Measurements from ENCODE around the gene ARL15. TPM values are rescaled to one million over a fixed set of nuclear protein-coding genes. Genes with fewer than 3 reads are reported as not detected.

ARL15 gene
- total and polyA plus RNA-seq, 9 of the 15 experiments (the other 6 are each of a cell fraction or from before 2014, with no cell fraction given), result 18.5 to 80.4 (median 57.0) TPM

DNA sequence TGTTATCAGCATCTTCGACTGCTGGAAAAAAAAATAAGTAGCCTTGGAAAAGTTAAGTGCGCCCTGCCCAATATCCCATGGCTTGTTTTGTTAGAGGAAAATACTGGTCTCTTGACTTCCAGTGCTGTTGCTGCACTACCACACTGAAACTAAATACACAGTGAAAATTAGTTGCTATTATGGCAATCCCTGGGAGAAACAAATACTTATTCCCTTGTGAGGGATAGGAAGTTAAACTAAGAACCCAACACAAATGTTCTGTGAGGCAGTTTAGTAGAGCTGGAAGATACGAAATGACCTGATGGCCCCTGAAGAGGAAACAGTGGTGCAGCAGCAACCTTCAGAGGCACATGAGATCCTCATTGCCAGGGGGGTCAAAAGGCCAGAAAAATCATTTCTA is 164.0 kb downstream of the ARL15 start:
- Histone ChIP-seq H3K79me2 (ENCODE audit: control insufficient read depth, insufficient read depth, low read length) (peaks cover 20% of the 10 kb centered on the region; the same call in 1 of the 3 replicates), H3K4me1 (replicated peaks in 1 of 2; ENCODE audit: control insufficient read depth in 2 of 2, insufficient read depth in 2 of 2, low read length in 2 of 2) (no peaks in the 10 kb centered on the region; a peak in 1 of 5 replicates), H3K4me2 (ENCODE audit: insufficient read depth, low read length) (no peak overlapping the region), H3K9ac (ENCODE audit: insufficient read depth in 1 of 2, low read depth in 2 of 2, low read length in 2 of 2) (no peak overlapping the region), H3K4me3 (no peak overlapping the region), H3K9me1 (ENCODE audit: control insufficient read depth, insufficient read depth, low read length) (no peaks in the 10 kb centered on the region), H3K27me3 (ENCODE audit: control insufficient read depth in 2 of 2, insufficient read depth in 2 of 2, low read length in 2 of 2) (no peaks in the 10 kb centered on the region), H4K20me1 (replicated peaks; ENCODE audit: control insufficient read depth, insufficient read depth, low read length) (0 out of 2 replicates have a peak, but pooled peaks cover 6% of the 10 kb centered on the region), H2AFZ (ENCODE audit: low read depth, low read length) (no peak overlapping the region), H3K36me3 (ENCODE audit: control insufficient read depth, insufficient read depth, low read length) (peaks cover 28% of the 10 kb centered on the region), H3K27ac (ENCODE audit: extremely low read depth, low read depth, low read length) (no peak overlapping the region), H3K9me3 (replicated peaks; ENCODE audit: control insufficient read depth, insufficient read depth, low read depth, low read length) (no peaks in the 10 kb centered on the region)
- TF ChIP-seq, protein P1, sequence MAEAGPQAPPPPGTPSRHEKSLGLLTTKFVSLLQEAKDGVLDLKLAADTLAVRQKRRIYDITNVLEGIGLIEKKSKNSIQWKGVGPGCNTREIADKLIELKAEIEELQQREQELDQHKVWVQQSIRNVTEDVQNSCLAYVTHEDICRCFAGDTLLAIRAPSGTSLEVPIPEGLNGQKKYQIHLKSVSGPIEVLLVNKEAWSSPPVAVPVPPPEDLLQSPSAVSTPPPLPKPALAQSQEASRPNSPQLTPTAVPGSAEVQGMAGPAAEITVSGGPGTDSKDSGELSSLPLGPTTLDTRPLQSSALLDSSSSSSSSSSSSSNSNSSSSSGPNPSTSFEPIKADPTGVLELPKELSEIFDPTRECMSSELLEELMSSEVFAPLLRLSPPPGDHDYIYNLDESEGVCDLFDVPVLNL (CRISPR knock-in tag; IDR thresholded peaks at IDR 0.05; ENCODE audit: low read depth), result no peak
- TF ChIP-seq, protein P2, sequence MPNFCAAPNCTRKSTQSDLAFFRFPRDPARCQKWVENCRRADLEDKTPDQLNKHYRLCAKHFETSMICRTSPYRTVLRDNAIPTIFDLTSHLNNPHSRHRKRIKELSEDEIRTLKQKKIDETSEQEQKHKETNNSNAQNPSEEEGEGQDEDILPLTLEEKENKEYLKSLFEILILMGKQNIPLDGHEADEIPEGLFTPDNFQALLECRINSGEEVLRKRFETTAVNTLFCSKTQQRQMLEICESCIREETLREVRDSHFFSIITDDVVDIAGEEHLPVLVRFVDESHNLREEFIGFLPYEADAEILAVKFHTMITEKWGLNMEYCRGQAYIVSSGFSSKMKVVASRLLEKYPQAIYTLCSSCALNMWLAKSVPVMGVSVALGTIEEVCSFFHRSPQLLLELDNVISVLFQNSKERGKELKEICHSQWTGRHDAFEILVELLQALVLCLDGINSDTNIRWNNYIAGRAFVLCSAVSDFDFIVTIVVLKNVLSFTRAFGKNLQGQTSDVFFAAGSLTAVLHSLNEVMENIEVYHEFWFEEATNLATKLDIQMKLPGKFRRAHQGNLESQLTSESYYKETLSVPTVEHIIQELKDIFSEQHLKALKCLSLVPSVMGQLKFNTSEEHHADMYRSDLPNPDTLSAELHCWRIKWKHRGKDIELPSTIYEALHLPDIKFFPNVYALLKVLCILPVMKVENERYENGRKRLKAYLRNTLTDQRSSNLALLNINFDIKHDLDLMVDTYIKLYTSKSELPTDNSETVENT (CRISPR knock-in tag; IDR thresholded peaks at IDR 0.05), result no peak
- TF ChIP-seq, protein P3, sequence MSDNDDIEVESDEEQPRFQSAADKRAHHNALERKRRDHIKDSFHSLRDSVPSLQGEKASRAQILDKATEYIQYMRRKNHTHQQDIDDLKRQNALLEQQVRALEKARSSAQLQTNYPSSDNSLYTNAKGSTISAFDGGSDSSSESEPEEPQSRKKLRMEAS (CRISPR knock-in tag; IDR thresholded peaks at IDR 0.05), result no peak
- TF ChIP-seq NCOR1 (IDR thresholded peaks at IDR 0.05), result no peak
- in situ Hi-C loops (cut with MboI) (no loop called here), intact Hi-C loops (cut with micrococcal nuclease) (no loop called here)
- ATAC-seq (no peak), FAIRE-seq (no peak), DNase-seq (ENCODE audit: extremely low read depth in 1 of 4, low spot score in 3 of 4) (no peak)
- no TSS peak for BruUV-seq (replicated peaks)
- POLR2A ChIA-PET, result no interaction called here
- CTCF ChIA-PET (ENCODE audit: low intra/inter-chr PET ratio), result no interaction called here
- 80% methylated on average over 3 of the region's 3 CpGs for WGBS (ENCODE audit: insufficient coverage, low coverage, missing lambda C conversion rate)

All from K562 (cell line).